HepG2 (cell line): ENCODE measurements around the gene ARHGAP32. TPM values are rescaled to one million over a fixed set of nuclear protein-coding genes. Genes with fewer than 3 reads are reported as not detected.

Experiments
- ATAC-seq: fragments of 200-7000 bp; cut with Tn5 transposase; 3 replicates; pipeline ENCODE4 v1.9.1; 2020; ENCODE audit warnings: mild to moderate bottlenecking, moderate library complexity
- BruUV-seq: library from RNA; stranded (reverse); fragments of 400-500 nt; replicated peaks from 2 replicates; lab custom pipeline; 2021; lab: Mats Ljungman, UMichigan
- CTCF ChIA-PET: fragments of 300-600 bp; formaldehyde crosslinking; extraction: SDS; loops from one replicate; lab custom pipeline; 2021; ENCODE audit warnings: low total read pairs, inconsistent platforms, low intra/inter-chr PET ratio; lab: Yijun Ruan, JAX
- POLR2A ChIA-PET: fragments of 350-600 bp; sonication (Branson Sonifier 250); formaldehyde crosslinking; loops from one replicate; lab custom pipeline; 2020; ENCODE audit warnings: antibody characterized with exemption, inconsistent platforms; lab: Yijun Ruan, JAX
- DNase-seq: peaks from one replicate; pipeline ENCODE4 v3.0.0-alpha.2; 2015; ENCODE audit warnings: low spot score
- FAIRE-seq: peaks from 3 replicates; lab custom pipeline; 2011; peaks lifted over from hg19 to GRCh38; lab: Jason Lieb, UNC
- H2AFZ ChIP-seq: one replicate; pipeline ENCODE4 v1.6.1; 2011; ENCODE audit warnings: low read length, inconsistent platforms
- H3K27ac ChIP-seq: fragments of 300-600 bp; 3 replicates; pipeline ENCODE4 v1.8.0; 2011; ENCODE audit warnings: mixed run types, mild to moderate bottlenecking, mixed read lengths, low read length, inconsistent platforms; ENCODE audit not compliant: insufficient read depth; ENCODE audit errors: extremely low read length
- H3K27me3 ChIP-seq, 2 experiments: fragments of 200-600 bp in 1 of 2; 2 replicates in 1 of 2; 3 replicates in 1 of 2; pipeline versions ENCODE4 v1.6.0 to v1.8.0; 2011; ENCODE audit warnings: low read length in 2 of 2, mild to moderate bottlenecking in 2 of 2, moderate library complexity in 2 of 2, inconsistent platforms in 1 of 2; ENCODE audit not compliant: insufficient read depth in 2 of 2, control insufficient read depth in 1 of 2
- H3K36me3 ChIP-seq, 2 experiments: fragments of 200-600 bp in 1 of 2; replicated peaks in 1 of 2; 2 replicates in 1 of 2; 3 replicates in 1 of 2; pipeline versions ENCODE4 v1.5.1 to v1.8.0; 2011; ENCODE audit warnings: low read length in 2 of 2, inconsistent platforms in 1 of 2; ENCODE audit not compliant: insufficient read depth in 2 of 2, control insufficient read depth in 1 of 2
- H3K4me1 ChIP-seq: 2 replicates; pipeline ENCODE4 v1.5.1; 2012; ENCODE audit warnings: low read length, inconsistent platforms; ENCODE audit not compliant: insufficient read depth
- H3K4me2 ChIP-seq: 2 replicates; pipeline ENCODE4 v1.6.0; 2011; ENCODE audit warnings: low read depth, low read length, inconsistent platforms
- H3K4me3 ChIP-seq, 3 experiments: fragments of 200-600 bp in 1 of 3; sonication (generic), shearing (Covaris generic) in 1 of 3; replicated peaks in 1 of 3; 2 replicates each; pipeline ENCODE4 v1.5.1; 2011 to 2016; ENCODE audit warnings: low read length in 3 of 3, inconsistent platforms in 2 of 3, low read depth in 2 of 3, mild to moderate bottlenecking in 2 of 3, control low read depth in 1 of 3, mixed read lengths in 1 of 3; ENCODE audit not compliant: insufficient read depth in 1 of 3
- H3K79me2 ChIP-seq: one replicate; pipeline ENCODE4 v1.6.1; 2011; ENCODE audit warnings: low read length, inconsistent platforms; ENCODE audit not compliant: insufficient read depth
- H3K9ac ChIP-seq: 2 replicates; pipeline ENCODE4 v1.6.0; 2011; ENCODE audit warnings: mild to moderate bottlenecking, low read depth, low read length, inconsistent platforms; ENCODE audit not compliant: insufficient read depth
- H3K9me3 ChIP-seq: 2 replicates; pipeline ENCODE4 v1.5.1; 2012; ENCODE audit warnings: mild to moderate bottlenecking, low read length
- H4K20me1 ChIP-seq: 2 replicates; pipeline ENCODE4 v1.6.0; 2011; ENCODE audit warnings: inconsistent platforms, mild to moderate bottlenecking, low read length, moderate library complexity; ENCODE audit not compliant: insufficient read depth
- FOXA3 ChIP-seq: IDR thresholded peaks from 2 replicates; pipeline ENCODE4 v1.6.1; 2016; ENCODE audit warnings: missing genetic modification reagents, missing compliant biosample characterization
- GATAD2A ChIP-seq: IDR thresholded peaks from 2 replicates; pipeline ENCODE4 v1.6.1; 2016
- KDM3A ChIP-seq: IDR thresholded peaks from 2 replicates; pipeline ENCODE4 v1.6.1; 2018; ENCODE audit warnings: low read depth, missing compliant biosample characterization
- MED1 ChIP-seq: sonication (generic); formaldehyde crosslinking; IDR thresholded peaks from 2 replicates; pipeline ENCODE4 v1.4.0; 2020; ENCODE audit warnings: missing genetic modification reagents
- NFRKB ChIP-seq: fragments of 450-650 bp; IDR thresholded peaks from 2 replicates; pipeline ENCODE4 v1.6.1; 2017
- RAD21 ChIP-seq: fragments of 450-650 bp; formaldehyde crosslinking; IDR thresholded peaks from 2 replicates; pipeline ENCODE4 v1.5.0; 2020; ENCODE audit warnings: mild to moderate bottlenecking
- REPIN1 ChIP-seq: sonication (generic); formaldehyde crosslinking; IDR thresholded peaks from 2 replicates; pipeline ENCODE4 v1.8.0; 2022; ENCODE audit warnings: missing genetic modification reagents, low read depth, mild to moderate bottlenecking, borderline replicate concordance
- SAP130 ChIP-seq: IDR thresholded peaks from 2 replicates; pipeline ENCODE4 v1.6.1; 2016; ENCODE audit warnings: low read depth
- SNAPC2 ChIP-seq: sonication (generic); formaldehyde crosslinking; IDR thresholded peaks from 2 replicates; pipeline ENCODE4 v1.8.1; 2022; ENCODE audit warnings: mild to moderate bottlenecking, missing genetic modification reagents
- SOX5 ChIP-seq: IDR thresholded peaks from 2 replicates; pipeline ENCODE4 v1.6.1; 2016; ENCODE audit warnings: borderline replicate concordance
- STAG1 ChIP-seq: sonication (generic); formaldehyde crosslinking; IDR thresholded peaks from 2 replicates; pipeline ENCODE4 v1.4.0; 2020; ENCODE audit warnings: missing genetic modification reagents
- YY1 ChIP-seq: IDR thresholded peaks from 2 replicates; pipeline ENCODE4 v1.6.1; 2011; ENCODE audit warnings: low read length, low read depth, moderate library complexity, mild to moderate bottlenecking; ENCODE audit not compliant: insufficient read depth, insufficient replicate concordance
- ZNF703 ChIP-seq: sonication (generic); formaldehyde crosslinking; IDR thresholded peaks from 2 replicates; pipeline ENCODE4 v1.5.1; 2020; ENCODE audit warnings: missing genetic modification reagents, mild to moderate bottlenecking, moderate library complexity, borderline replicate concordance
- WGBS: methylation state at CpG from one replicate; pipeline ENCODE4 v1.1.6; 2017; ENCODE audit warnings: low lambda C conversion rate; 5-methylcytosine and 5-hydroxymethylcytosine counted together
- in situ Hi-C: cut with HindIII; loops from 2 replicates; pipeline ENCODE4 v1.10.0; 2017; ENCODE audit warnings: low pct_unique_long_range_greater_than_20kb; ENCODE audit not compliant: extremely low pct_ligation_motif_present
- intact Hi-C: fragments of 100-400 bp; cut with micrococcal nuclease; formaldehyde crosslinking; loops from one replicate; pipeline ENCODE4 v1.10.0; 2022; ENCODE audit not compliant: unreplicated experiment
- polyA plus RNA-seq, 8 experiments: library from polyadenylated mRNA; depleted of rRNA in 3 of 8; stranded (reverse) in 7 of 8; unstranded in 1 of 8; fragments of >200 nt; fragmentation: Illumina TruSeq in 4 of 8; extraction: Trizol in 4 of 8; gene quantifications; 2 replicates each; pipeline versions ENCODE4 v1.2.1 to v1.2.3, GENCODE V29; 2011 to 2016; ENCODE audit warnings: low read depth in 4 of 8, missing spikeins in 1 of 8, mixed read lengths in 1 of 8; ENCODE audit not compliant: insufficient read depth in 1 of 8
- total RNA-seq, 5 experiments: library from RNA; depleted of rRNA; stranded (reverse); fragments of >200 nt; fragmentation: Illumina TruSeq; extraction: Trizol; gene quantifications; 2 replicates each; pipeline ENCODE4 v1.2.3, GENCODE V29; 2016; ENCODE audit warnings: low read depth in 1 of 5
- TF ChIP-seq, protein P1 (sequence below): sonication (generic); formaldehyde crosslinking; IDR thresholded peaks from 2 replicates; pipeline ENCODE4 v1.5.0; 2020; ENCODE audit warnings: mild to moderate bottlenecking, missing genetic modification reagents, moderate library complexity
- TF ChIP-seq, protein P2 (sequence below): IDR thresholded peaks from 2 replicates; pipeline ENCODE4 v1.4.0; 2020; ENCODE audit warnings: mild to moderate bottlenecking, missing genetic modification reagents
- TF ChIP-seq, protein P3 (sequence below): IDR thresholded peaks from 2 replicates; pipeline ENCODE4 v1.6.1; 2012; ENCODE audit warnings: low read depth, low read length, improper control_type of control experiment

The ARHGAP32 gene
- total and polyA plus RNA-seq, 2 of the 13 experiments (the other 11 are each of a cell fraction or from before 2014, with no cell fraction given) = 6.3 to 8.2 TPM

DNA sequence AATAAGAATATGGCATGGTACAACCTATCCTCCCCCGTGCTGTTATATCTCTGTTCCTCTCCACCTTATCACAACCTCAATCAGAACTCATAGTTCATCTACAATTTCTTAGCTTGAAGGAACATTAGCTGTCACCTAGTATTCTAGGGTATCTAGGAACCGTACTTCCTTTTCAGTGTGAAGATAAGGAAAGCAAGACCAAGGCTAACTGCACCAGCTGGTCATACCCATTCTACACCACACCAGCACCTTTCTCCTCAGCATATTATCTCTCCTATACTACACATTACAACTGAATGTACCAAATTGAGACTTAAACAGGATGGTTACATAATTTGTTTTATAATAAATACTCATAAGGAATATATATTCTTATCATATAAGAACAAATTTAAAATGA, 73.1 kb downstream of the ARHGAP32 start (continued):
- TF ChIP-seq KDM3A (CRISPR knock-in tag) = no peak
- no peak for TF ChIP-seq MED1 (CRISPR knock-in tag)
- no peak for TF ChIP-seq SNAPC2
- no peak for TF ChIP-seq YY1

DNA sequence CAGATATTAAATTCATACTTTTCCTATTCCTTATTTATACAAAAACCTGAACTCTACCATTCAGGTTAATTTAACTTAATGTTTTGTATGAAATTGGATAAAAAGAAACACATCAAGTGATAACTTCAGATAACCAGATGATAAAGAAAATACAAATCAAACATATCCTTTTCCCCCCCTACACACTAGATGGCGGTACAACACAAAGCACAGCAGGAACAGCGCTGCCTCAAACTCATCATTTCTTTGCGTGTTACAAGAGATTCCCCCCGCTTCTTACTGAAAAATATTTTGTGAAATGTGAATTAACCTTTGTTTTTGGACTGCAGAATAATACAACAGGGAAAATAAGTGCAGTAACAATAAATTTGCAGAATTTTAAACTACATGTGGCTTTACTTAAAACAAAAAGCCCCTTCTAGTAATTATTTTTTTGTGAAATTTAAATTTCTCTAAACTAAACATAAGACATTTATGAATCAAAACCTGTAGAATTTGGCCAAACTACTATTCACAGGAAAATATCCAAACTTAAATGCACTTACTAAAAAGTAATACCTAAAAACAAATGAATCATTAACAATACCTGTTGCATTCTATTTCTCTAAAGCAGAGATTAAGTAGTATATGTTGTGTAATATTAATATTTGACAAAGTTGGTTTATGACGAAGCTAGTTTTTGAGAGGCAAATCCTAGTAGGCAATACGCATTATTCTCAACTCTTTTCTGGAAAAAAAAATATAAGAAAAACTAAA, 74.4 kb downstream of the ARHGAP32 start:
- no peak overlapping the region for H2AFZ ChIP-seq
- ChIA-PET CTCF (interaction anchor here (0.7 to 4.5 kb wide), 5 partner anchors 112 to 578 kb away, joined by 3 to 65 read pairs (median 6); no protein-coding TSS in a partner anchor), POLR2A (no interaction called here)
- BruUV-seq = no TSS peak
- DNase-seq (peak; percentile 64), ATAC-seq (peak; percentile 39; the same call in 1 of the 3 replicates), FAIRE-seq (peak; percentile 74)
- no peaks in the 10 kb centered on the region for H3K9me3 ChIP-seq
- no peak overlapping the region for H3K9ac ChIP-seq
- no peak overlapping the region for H3K27ac ChIP-seq
- intact Hi-C loops = loop anchor here (1.0 to 5.0 kb wide), 7 partner anchors 85 to 247 kb away; no protein-coding TSS in a partner anchor
- H3K27me3 ChIP-seq = no peaks in the 10 kb centered on the region
- WGBS = 47% methylated on average over 6 of the region's 6 CpGs
- H3K4me2 ChIP-seq = no peak overlapping the region
- H3K4me3 ChIP-seq = no peak overlapping the region
- peaks cover 0 to 3% of the 10 kb centered on the region in 2 experiments; a peak in 2 of 5 replicates for H3K36me3 ChIP-seq
- H3K4me1 ChIP-seq = peaks cover 40% of the 10 kb centered on the region
- H3K79me2 ChIP-seq = no peaks in the 10 kb centered on the region
- no peaks in the 10 kb centered on the region for H4K20me1 ChIP-seq
- in situ Hi-C loops = loop anchor here (5.0 kb wide), 1 partner anchor 215 kb away; no protein-coding TSS in a partner anchor
- TF ChIP-seq GATAD2A (CRISPR knock-in tag) (0 out of 2 replicates have a peak, but pooled peaks have one; percentile 22), NFRKB (no peak), STAG1 (peak; percentile 92), REPIN1 (CRISPR knock-in tag) (no peak), RAD21 (CRISPR knock-in tag) (peak; percentile 83), SOX5 (0 out of 2 replicates have a peak, but pooled peaks have one; percentile 19), ZNF703 (no peak), SAP130 (0 out of 2 replicates have a peak, but pooled peaks have one; percentile 15), FOXA3 (CRISPR knock-in tag) (peak; percentile 9; the same call in 1 of the 2 replicates)
- TF ChIP-seq, protein P1, sequence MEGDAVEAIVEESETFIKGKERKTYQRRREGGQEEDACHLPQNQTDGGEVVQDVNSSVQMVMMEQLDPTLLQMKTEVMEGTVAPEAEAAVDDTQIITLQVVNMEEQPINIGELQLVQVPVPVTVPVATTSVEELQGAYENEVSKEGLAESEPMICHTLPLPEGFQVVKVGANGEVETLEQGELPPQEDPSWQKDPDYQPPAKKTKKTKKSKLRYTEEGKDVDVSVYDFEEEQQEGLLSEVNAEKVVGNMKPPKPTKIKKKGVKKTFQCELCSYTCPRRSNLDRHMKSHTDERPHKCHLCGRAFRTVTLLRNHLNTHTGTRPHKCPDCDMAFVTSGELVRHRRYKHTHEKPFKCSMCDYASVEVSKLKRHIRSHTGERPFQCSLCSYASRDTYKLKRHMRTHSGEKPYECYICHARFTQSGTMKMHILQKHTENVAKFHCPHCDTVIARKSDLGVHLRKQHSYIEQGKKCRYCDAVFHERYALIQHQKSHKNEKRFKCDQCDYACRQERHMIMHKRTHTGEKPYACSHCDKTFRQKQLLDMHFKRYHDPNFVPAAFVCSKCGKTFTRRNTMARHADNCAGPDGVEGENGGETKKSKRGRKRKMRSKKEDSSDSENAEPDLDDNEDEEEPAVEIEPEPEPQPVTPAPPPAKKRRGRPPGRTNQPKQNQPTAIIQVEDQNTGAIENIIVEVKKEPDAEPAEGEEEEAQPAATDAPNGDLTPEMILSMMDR (CRISPR knock-in tag) = peak; percentile 87
- TF ChIP-seq, protein P2, sequence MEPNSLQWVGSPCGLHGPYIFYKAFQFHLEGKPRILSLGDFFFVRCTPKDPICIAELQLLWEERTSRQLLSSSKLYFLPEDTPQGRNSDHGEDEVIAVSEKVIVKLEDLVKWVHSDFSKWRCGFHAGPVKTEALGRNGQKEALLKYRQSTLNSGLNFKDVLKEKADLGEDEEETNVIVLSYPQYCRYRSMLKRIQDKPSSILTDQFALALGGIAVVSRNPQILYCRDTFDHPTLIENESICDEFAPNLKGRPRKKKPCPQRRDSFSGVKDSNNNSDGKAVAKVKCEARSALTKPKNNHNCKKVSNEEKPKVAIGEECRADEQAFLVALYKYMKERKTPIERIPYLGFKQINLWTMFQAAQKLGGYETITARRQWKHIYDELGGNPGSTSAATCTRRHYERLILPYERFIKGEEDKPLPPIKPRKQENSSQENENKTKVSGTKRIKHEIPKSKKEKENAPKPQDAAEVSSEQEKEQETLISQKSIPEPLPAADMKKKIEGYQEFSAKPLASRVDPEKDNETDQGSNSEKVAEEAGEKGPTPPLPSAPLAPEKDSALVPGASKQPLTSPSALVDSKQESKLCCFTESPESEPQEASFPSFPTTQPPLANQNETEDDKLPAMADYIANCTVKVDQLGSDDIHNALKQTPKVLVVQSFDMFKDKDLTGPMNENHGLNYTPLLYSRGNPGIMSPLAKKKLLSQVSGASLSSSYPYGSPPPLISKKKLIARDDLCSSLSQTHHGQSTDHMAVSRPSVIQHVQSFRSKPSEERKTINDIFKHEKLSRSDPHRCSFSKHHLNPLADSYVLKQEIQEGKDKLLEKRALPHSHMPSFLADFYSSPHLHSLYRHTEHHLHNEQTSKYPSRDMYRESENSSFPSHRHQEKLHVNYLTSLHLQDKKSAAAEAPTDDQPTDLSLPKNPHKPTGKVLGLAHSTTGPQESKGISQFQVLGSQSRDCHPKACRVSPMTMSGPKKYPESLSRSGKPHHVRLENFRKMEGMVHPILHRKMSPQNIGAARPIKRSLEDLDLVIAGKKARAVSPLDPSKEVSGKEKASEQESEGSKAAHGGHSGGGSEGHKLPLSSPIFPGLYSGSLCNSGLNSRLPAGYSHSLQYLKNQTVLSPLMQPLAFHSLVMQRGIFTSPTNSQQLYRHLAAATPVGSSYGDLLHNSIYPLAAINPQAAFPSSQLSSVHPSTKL (CRISPR knock-in tag) = 0 out of 2 replicates have a peak, but pooled peaks have one; percentile 16
- TF ChIP-seq, protein P3, sequence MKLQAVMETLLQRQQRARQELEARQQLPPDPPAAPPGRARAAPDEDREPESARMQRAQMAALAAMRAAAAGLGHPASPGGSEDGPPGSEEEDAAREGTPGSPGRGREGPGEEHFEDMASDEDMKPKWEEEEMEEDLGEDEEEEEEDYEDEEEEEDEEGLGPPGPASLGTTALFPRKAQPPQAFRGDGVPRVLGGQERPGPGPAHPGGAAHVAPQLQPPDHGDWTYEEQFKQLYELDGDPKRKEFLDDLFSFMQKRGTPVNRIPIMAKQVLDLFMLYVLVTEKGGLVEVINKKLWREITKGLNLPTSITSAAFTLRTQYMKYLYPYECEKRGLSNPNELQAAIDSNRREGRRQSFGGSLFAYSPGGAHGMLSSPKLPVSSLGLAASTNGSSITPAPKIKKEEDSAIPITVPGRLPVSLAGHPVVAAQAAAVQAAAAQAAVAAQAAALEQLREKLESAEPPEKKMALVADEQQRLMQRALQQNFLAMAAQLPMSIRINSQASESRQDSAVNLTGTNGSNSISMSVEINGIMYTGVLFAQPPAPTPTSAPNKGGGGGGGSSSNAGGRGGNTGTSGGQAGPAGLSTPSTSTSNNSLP = peak; percentile 85
